ENCODE results near the gene ADA.

- TF ChIP-seq CTCF (IDR thresholded peaks at IDR 0.05; ENCODE audit: borderline replicate concordance, extremely low read depth, low read length, poor library complexity, severe bottlenecking): no peak
- no peak for TF ChIP-seq EZH2 (IDR thresholded peaks at IDR 0.05; ENCODE audit: borderline replicate concordance, low read depth, low read length, severe bottlenecking)
These were observed 35.4 kb upstream of the ADA start for GRCh38 chr20:44686934-44687333.
